Adipocyte (in vitro differentiated cells): ENCODE results near the gene FGR.

Experiments used
- DNase-seq: peaks from one replicate; pipeline ENCODE4 v3.0.0-alpha.2; 2015; ENCODE audit warnings: low read depth
- H3K27me3 ChIP-seq: replicated peaks from 2 replicates; pipeline ENCODE4 v1.7.0; 2013; ENCODE audit warnings: mild to moderate bottlenecking, low read length, moderate library complexity; ENCODE audit not compliant: control insufficient read depth, insufficient read depth
- H3K36me3 ChIP-seq: 2 replicates; pipeline ENCODE4 v1.7.0; 2013; ENCODE audit warnings: low read length, mild to moderate bottlenecking, moderate library complexity; ENCODE audit not compliant: control insufficient read depth, insufficient read depth, severe bottlenecking
- H3K4me1 ChIP-seq: 2 replicates; pipeline ENCODE4 v1.7.0; 2013; ENCODE audit warnings: mild to moderate bottlenecking, low read length, moderate library complexity; ENCODE audit not compliant: control insufficient read depth, insufficient read depth
- H3K4me3 ChIP-seq: 2 replicates; pipeline ENCODE4 v1.7.0; 2013; ENCODE audit warnings: mild to moderate bottlenecking, low read length, moderate library complexity
- H3K9ac ChIP-seq: 2 replicates; pipeline ENCODE4 v1.7.0; 2013; ENCODE audit warnings: mild to moderate bottlenecking, low read length, moderate library complexity
- H3K9me3 ChIP-seq: 2 replicates; pipeline ENCODE4 v1.7.0; 2013; ENCODE audit warnings: mild to moderate bottlenecking, low read length, moderate library complexity; ENCODE audit not compliant: control insufficient read depth

The FGR gene

GRCh38 chr1:27659497-27660299 lies 24.7 kb upstream of the FGR start:
- H3K27me3 ChIP-seq: no peaks in the 10 kb centered on the region
- H3K9ac ChIP-seq: peak overlapping the region; percentile 84
- no peaks in the 10 kb centered on the region for H3K9me3 ChIP-seq
- H3K4me3 ChIP-seq: peak overlapping the region; percentile 71
- DNase-seq: peak; percentile 96
- peaks cover 51% of the 10 kb centered on the region for H3K4me1 ChIP-seq
- H3K36me3 ChIP-seq: no peaks in the 10 kb centered on the region

- Histone ChIP-seq H3K4me3 (peak overlapping the region; percentile 71), H3K36me3 (no peaks in the 10 kb centered on the region)
- peak; percentile 66 for DNase-seq
Observed at GRCh38 chr1:27658951-27659496, 24.0 kb upstream of the FGR start.

GRCh38 chr1:27656157-27656893 lies 21.3 kb upstream of the FGR start:
- no peaks in the 10 kb centered on the region for H3K36me3 ChIP-seq
- H3K9ac ChIP-seq: peak overlapping the region; percentile 52
- peak; percentile 52 for DNase-seq
- peaks cover 46% of the 10 kb centered on the region for H3K4me1 ChIP-seq
- H3K9me3 ChIP-seq: no peaks in the 10 kb centered on the region
- H3K4me3 ChIP-seq: peak overlapping the region; percentile 2
- no peaks in the 10 kb centered on the region for H3K27me3 ChIP-seq

More at GRCh38 chr1:27658951-27659496, 24.0 kb upstream of the FGR start:
- Histone ChIP-seq H3K27me3 (no peaks in the 10 kb centered on the region), H3K9me3 (no peaks in the 10 kb centered on the region), H3K4me1 (peaks cover 47% of the 10 kb centered on the region), H3K9ac (peak overlapping the region; percentile 84)

GRCh38 chr1:27655151-27655937 lies 20.4 kb upstream of the FGR start:
- no peaks in the 10 kb centered on the region for H3K36me3 ChIP-seq
- no peak for DNase-seq
- H3K4me3 ChIP-seq: no peak overlapping the region
- H3K4me1 ChIP-seq: peaks cover 52% of the 10 kb centered on the region
- no peaks in the 10 kb centered on the region for H3K9me3 ChIP-seq
- H3K9ac ChIP-seq: peak overlapping the region; percentile 52
- H3K27me3 ChIP-seq: no peaks in the 10 kb centered on the region

GRCh38 chr1:27652111-27652864 lies 17.3 kb upstream of the FGR start:
- peak overlapping the region; percentile 4 for H3K9ac ChIP-seq
- DNase-seq: no peak
- no peaks in the 10 kb centered on the region for H3K9me3 ChIP-seq
- no peaks in the 10 kb centered on the region for H3K27me3 ChIP-seq
- H3K4me3 ChIP-seq: no peak overlapping the region
- no peaks in the 10 kb centered on the region for H3K36me3 ChIP-seq
- H3K4me1 ChIP-seq: peaks cover 44% of the 10 kb centered on the region

GRCh38 chr1:27650539-27651175 lies 15.7 kb upstream of the FGR start:
- Histone ChIP-seq H3K4me1 (peaks cover 32% of the 10 kb centered on the region), H3K4me3 (no peak overlapping the region), H3K9ac (peak overlapping the region; percentile 39), H3K9me3 (no peaks in the 10 kb centered on the region), H3K27me3 (no peaks in the 10 kb centered on the region), H3K36me3 (no peaks in the 10 kb centered on the region)
- DNase-seq: peak; percentile 63

- DNase-seq: no peak
- H3K9ac ChIP-seq: peak overlapping the region; percentile 39
Observed at GRCh38 chr1:27650171-27650538, 15.2 kb upstream of the FGR start.

GRCh38 chr1:27649306-27649635 lies 14.3 kb upstream of the FGR start:
- Histone ChIP-seq H3K27me3 (no peaks in the 10 kb centered on the region), H3K36me3 (no peaks in the 10 kb centered on the region), H3K9ac (no peak overlapping the region), H3K9me3 (no peaks in the 10 kb centered on the region), H3K4me3 (no peak overlapping the region), H3K4me1 (peaks cover 24% of the 10 kb centered on the region)
- no peak for DNase-seq

More at GRCh38 chr1:27650171-27650538, 15.2 kb upstream of the FGR start:
- H3K36me3 ChIP-seq: no peaks in the 10 kb centered on the region
- peaks cover 27% of the 10 kb centered on the region for H3K4me1 ChIP-seq
- H3K4me3 ChIP-seq: no peak overlapping the region
- H3K27me3 ChIP-seq: no peaks in the 10 kb centered on the region
- H3K9me3 ChIP-seq: no peaks in the 10 kb centered on the region

GRCh38 chr1:27648602-27649305 lies 13.8 kb upstream of the FGR start:
- Histone ChIP-seq H3K9me3 (no peaks in the 10 kb centered on the region), H3K4me3 (no peak overlapping the region), H3K4me1 (peaks cover 24% of the 10 kb centered on the region), H3K27me3 (no peaks in the 10 kb centered on the region), H3K36me3 (no peaks in the 10 kb centered on the region), H3K9ac (no peak overlapping the region)
- DNase-seq: peak; percentile 34

- DNase-seq: no peak
- no peak overlapping the region for H3K9ac ChIP-seq
- no peak overlapping the region for H3K4me3 ChIP-seq
- peaks cover 3% of the 10 kb centered on the region for H3K27me3 ChIP-seq
- no peaks in the 10 kb centered on the region for H3K9me3 ChIP-seq
- no peaks in the 10 kb centered on the region for H3K36me3 ChIP-seq
- peaks cover 18% of the 10 kb centered on the region for H3K4me1 ChIP-seq
Observed at GRCh38 chr1:27647328-27647727, 12.3 kb upstream of the FGR start.
